ENCODE data around the gene RBM26.

DNA sequence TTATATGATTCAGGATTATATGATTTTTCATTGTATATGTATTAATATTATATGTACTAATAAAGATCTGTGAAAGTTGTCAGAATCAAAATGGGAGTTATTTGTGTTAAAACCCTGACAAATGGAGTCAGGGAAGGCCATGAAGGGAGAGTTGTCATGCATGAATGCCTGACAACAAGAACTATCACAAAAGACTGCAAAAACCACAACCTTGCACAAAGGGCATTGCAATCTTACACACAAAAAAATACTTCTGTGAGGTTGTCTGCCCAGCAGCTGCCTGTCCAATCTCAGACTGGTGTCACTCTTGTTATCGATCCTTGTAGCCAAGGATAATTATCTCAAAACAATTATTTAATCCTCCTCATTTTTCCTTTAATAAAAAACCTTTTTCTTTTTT is 21.2 kb upstream of the RBM26 start:
- TF ChIP-seq POLR2AphosphoS5 (IDR thresholded peaks at IDR 0.05) = no peak
- TF ChIP-seq, protein P1, sequence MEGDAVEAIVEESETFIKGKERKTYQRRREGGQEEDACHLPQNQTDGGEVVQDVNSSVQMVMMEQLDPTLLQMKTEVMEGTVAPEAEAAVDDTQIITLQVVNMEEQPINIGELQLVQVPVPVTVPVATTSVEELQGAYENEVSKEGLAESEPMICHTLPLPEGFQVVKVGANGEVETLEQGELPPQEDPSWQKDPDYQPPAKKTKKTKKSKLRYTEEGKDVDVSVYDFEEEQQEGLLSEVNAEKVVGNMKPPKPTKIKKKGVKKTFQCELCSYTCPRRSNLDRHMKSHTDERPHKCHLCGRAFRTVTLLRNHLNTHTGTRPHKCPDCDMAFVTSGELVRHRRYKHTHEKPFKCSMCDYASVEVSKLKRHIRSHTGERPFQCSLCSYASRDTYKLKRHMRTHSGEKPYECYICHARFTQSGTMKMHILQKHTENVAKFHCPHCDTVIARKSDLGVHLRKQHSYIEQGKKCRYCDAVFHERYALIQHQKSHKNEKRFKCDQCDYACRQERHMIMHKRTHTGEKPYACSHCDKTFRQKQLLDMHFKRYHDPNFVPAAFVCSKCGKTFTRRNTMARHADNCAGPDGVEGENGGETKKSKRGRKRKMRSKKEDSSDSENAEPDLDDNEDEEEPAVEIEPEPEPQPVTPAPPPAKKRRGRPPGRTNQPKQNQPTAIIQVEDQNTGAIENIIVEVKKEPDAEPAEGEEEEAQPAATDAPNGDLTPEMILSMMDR (IDR thresholded peaks at IDR 0.05) = no peak
